ENCODE data around the gene FAM9A.

Gene FAM9A

DNA sequence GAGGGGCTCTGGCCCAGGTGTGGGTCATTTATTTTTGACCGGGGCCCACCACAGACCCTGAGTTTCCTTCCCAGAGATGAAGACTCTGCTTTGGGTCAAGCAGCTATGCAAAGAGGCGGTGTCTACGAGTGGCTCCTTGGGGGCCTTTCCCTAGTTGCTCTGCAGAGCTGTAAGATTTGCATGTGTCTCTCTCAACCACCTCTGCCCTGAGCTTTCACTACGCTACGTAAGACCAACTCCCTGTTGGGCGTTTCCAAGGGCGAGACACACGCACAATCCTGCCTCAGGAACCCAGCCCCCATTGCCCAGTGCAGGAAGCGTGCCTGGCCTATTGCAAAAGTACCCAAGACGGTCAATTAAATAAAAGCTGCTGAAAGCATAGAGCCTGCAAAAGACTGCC, 59.2 kb downstream of the FAM9A start:
- H3K4me1 ChIP-seq (ENCODE audit: control insufficient read depth in 1 of 2, insufficient read depth in 1 of 2, low read depth in 1 of 2, low read length in 1 of 2): no peaks in the 10 kb centered on the region
- TF ChIP-seq CTCF (IDR thresholded peaks at IDR 0.05): no peak
- H3K9me3 ChIP-seq: no peaks in the 10 kb centered on the region
- no peak overlapping the region for H3K4me3 ChIP-seq (ENCODE audit: low read depth in 1 of 2, low read length in 1 of 2)
- H3K27me3 ChIP-seq: no peaks in the 10 kb centered on the region
- no peaks in the 10 kb centered on the region for H3K36me3 ChIP-seq
- no peak overlapping the region for H3K27ac ChIP-seq

Data from neutrophil (primary cell).